Measurements from ENCODE around the gene ARMC3. TPM values are rescaled to one million over a fixed set of nuclear protein-coding genes. Genes with fewer than 3 reads are reported as not detected.

ARMC3 gene
- total RNA-seq, 4 donors from 2014 or later: 0.42 TPM; not detected in 3

GRCh38 chr10:22986771-22987542 lies 59.1 kb downstream of the ARMC3 start:
- no peak overlapping the region for H3K27ac ChIP-seq (replicated peaks in 1 of 4)
- TF ChIP-seq POLR2AphosphoS5 (IDR thresholded peaks at IDR 0.05) (no peak), CTCF (IDR thresholded peaks at IDR 0.05) (peak; percentile 17 to 41 (median 30))
- DNase-seq (ENCODE audit: extremely low spot score): no peak
- H3K36me3 ChIP-seq: no peaks in the 10 kb centered on the region
- H3K27me3 ChIP-seq: no peaks in the 10 kb centered on the region
- intact Hi-C loops (cut with DNase I): loop anchor here (10.0 kb wide), 5 partner anchors 272 to 1492 kb away; partner anchors contain the start of gene PIP4K2A
- 41% methylated on average over 2 of the region's 2 CpGs for WGBS
- H3K4me3 ChIP-seq: no peak overlapping the region
- peaks cover 0 to 10% (median 8%) of the 10 kb centered on the region in 4 donors for H3K4me1 ChIP-seq
- H3K9me3 ChIP-seq: no peaks in the 10 kb centered on the region

GRCh38 chr10:22988581-22989360 lies 60.9 kb downstream of the ARMC3 start:
- Histone ChIP-seq H3K4me1 (peaks cover 0 to 10% (median 8%) of the 10 kb centered on the region in 4 donors), H3K36me3 (no peaks in the 10 kb centered on the region), H3K9me3 (no peaks in the 10 kb centered on the region), H3K27ac (replicated peaks in 1 of 4) (no peak overlapping the region), H3K27me3 (no peaks in the 10 kb centered on the region), H3K4me3 (no peak overlapping the region)
- intact Hi-C loops (cut with DNase I): loop anchor here (2.0 to 10.0 kb wide), 6 partner anchors 274 to 1494 kb away; partner anchors contain the start of gene PIP4K2A
- WGBS: 5% methylated on average over 12 of the region's 12 CpGs
- no peak for TF ChIP-seq EP300 (IDR thresholded peaks at IDR 0.05)
- TF ChIP-seq CTCF (IDR thresholded peaks at IDR 0.05): peak; percentile 87 to 92 (median 90)
- no peak for DNase-seq (ENCODE audit: extremely low spot score)

- Histone ChIP-seq H3K27ac (replicated peaks in 1 of 4) (no peak overlapping the region), H3K9me3 (no peaks in the 10 kb centered on the region), H3K4me3 (no peak overlapping the region), H3K4me1 (peaks cover 0 to 10% (median 8%) of the 10 kb centered on the region in 4 donors), H3K27me3 (peaks cover 0 to 3% (median 0%) of the 10 kb centered on the region in 4 donors), H3K36me3 (no peaks in the 10 kb centered on the region)
- intact Hi-C loops (cut with DNase I): no loop called here
- no peak for DNase-seq (ENCODE audit: extremely low spot score)
- 91% methylated on average over 4 of the region's 4 CpGs for WGBS
- TF ChIP-seq POLR2AphosphoS5 (IDR thresholded peaks at IDR 0.05) (no peak), EP300 (IDR thresholded peaks at IDR 0.05) (no peak), CTCF (IDR thresholded peaks at IDR 0.05) (no peak), POLR2A (IDR thresholded peaks at IDR 0.05; ENCODE audit: low read depth) (no peak)
Observed at GRCh38 chr10:22990443-22990842, 62.6 kb downstream of the ARMC3 start.

DNA sequence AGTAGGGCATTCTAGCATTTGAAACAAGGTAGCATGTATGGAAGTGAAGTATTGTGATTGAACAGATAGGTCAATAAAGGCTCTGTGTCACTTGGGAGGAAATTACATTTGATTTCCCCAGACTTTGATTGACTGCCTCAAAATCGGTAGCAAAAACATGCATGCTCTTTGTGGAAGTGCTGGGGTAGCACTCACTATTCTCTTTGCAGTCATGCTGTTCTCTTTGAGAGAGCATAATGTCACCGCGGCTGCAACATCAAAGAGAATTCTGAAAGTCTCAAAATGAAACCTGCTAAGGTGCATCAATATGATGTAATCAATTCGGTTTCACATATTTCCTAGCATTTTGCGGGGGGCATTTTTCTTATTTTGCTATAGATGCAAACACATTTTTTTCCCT lies 64.2 kb downstream of the ARMC3 start:
- TF ChIP-seq EP300 (IDR thresholded peaks at IDR 0.05): no peak
- no peak for TF ChIP-seq POLR2AphosphoS5 (IDR thresholded peaks at IDR 0.05)
- TF ChIP-seq CTCF (IDR thresholded peaks at IDR 0.05): no peak
- TF ChIP-seq POLR2A (IDR thresholded peaks at IDR 0.05; ENCODE audit: low read depth): no peak
- Histone ChIP-seq H3K27me3 (peaks cover 0 to 3% (median 0%) of the 10 kb centered on the region in 4 donors), H3K4me3 (no peak overlapping the region), H3K27ac (replicated peaks in 1 of 4) (no peak overlapping the region), H3K36me3 (no peaks in the 10 kb centered on the region), H3K9me3 (no peaks in the 10 kb centered on the region), H3K4me1 (peaks cover 0 to 10% (median 8%) of the 10 kb centered on the region in 4 donors)
- intact Hi-C loops (cut with DNase I): no loop called here
- DNase-seq (ENCODE audit: extremely low spot score): no peak
- 71% methylated on average over 5 of the region's 5 CpGs for WGBS

Data from esophagus muscularis mucosa (tissue), 4 donors.